Neural cell (in vitro differentiated cells): ENCODE measurements around the gene PSMD13. TPM values are rescaled to one million over a fixed set of nuclear protein-coding genes. Genes with fewer than 3 reads are reported as not detected.
"Not testable (repeated sequence)": the region's sequence is repeated elsewhere in the genome, so short reads cannot be mapped to it uniquely, and the experiment has no call there.

Source experiments
- H2AFZ ChIP-seq: fragments of 200-600, 300-800 bp; sonication (generic), shearing (Covaris generic); 2 replicates; pipeline ENCODE4 v1.6.0; 2014; ENCODE audit warnings: low read depth, mild to moderate bottlenecking, antibody characterized with exemption, low read length, moderate library complexity
- H3F3A ChIP-seq: fragments of 200-600 bp; shearing (Covaris generic); 2 replicates; pipeline ENCODE4 v1.6.1; 2016; ENCODE audit warnings: mild to moderate bottlenecking, moderate library complexity, mixed read lengths, antibody characterized with exemption, low read length; ENCODE audit not compliant: insufficient read depth, poor library complexity, severe bottlenecking
- H3K27ac ChIP-seq: fragments of 200-600, 300-800 bp; sonication (generic), shearing (Covaris generic); 2 replicates; pipeline ENCODE4 v1.5.1; 2014; ENCODE audit warnings: mild to moderate bottlenecking, low read length, moderate library complexity
- H3K27me3 ChIP-seq: fragments of 300-800, 200-600 bp; sonication (generic), shearing (Covaris generic); 2 replicates; pipeline ENCODE4 v1.6.0; 2014; ENCODE audit warnings: mild to moderate bottlenecking, low read depth, low read length, moderate library complexity; ENCODE audit not compliant: insufficient read depth
- H3K36me3 ChIP-seq: fragments of 300-800, 200-600 bp; sonication (generic), shearing (Covaris generic); 2 replicates; pipeline ENCODE4 v1.5.1; 2014; ENCODE audit warnings: mild to moderate bottlenecking, antibody characterized with exemption, low read length, moderate library complexity; ENCODE audit not compliant: insufficient read depth
- H3K4me2 ChIP-seq: fragments of 300-800, 200-600 bp; sonication (generic), shearing (Covaris generic); 2 replicates; pipeline ENCODE4 v1.6.0; 2014; ENCODE audit warnings: mild to moderate bottlenecking, low read length
- H3K4me3 ChIP-seq: fragments of 300-800, 200-600 bp; sonication (generic), shearing (Covaris generic); 2 replicates; pipeline ENCODE4 v1.5.1; 2014; ENCODE audit warnings: mild to moderate bottlenecking, low read length, moderate library complexity
- H3K79me2 ChIP-seq: fragments of 200-600 bp; shearing (Covaris generic); replicated peaks from 2 replicates; pipeline ENCODE4 v1.6.0; 2014; ENCODE audit warnings: mild to moderate bottlenecking, low read length, moderate library complexity; ENCODE audit not compliant: insufficient read depth
- H3K9ac ChIP-seq: fragments of 300-800, 200-600 bp; sonication (generic), shearing (Covaris generic); 2 replicates; pipeline ENCODE4 v1.6.1; 2016; ENCODE audit warnings: mild to moderate bottlenecking, low read length, mixed read lengths
- H3K9me2 ChIP-seq: fragments of 200-600 bp; shearing (Covaris generic); 2 replicates; pipeline ENCODE4 v1.6.1; 2016; ENCODE audit warnings: mild to moderate bottlenecking, low read length, mixed read lengths; ENCODE audit not compliant: insufficient read depth
- H3K9me3 ChIP-seq: fragments of 200-600, 300-800 bp; sonication (generic), shearing (Covaris generic); 2 replicates; pipeline ENCODE4 v1.6.1; 2016; ENCODE audit warnings: mild to moderate bottlenecking, mixed run types, low read length, moderate library complexity, mixed read lengths
- H4K20me1 ChIP-seq: fragments of 200-600 bp; shearing (Covaris generic); 2 replicates; pipeline ENCODE4 v1.6.1; 2016; ENCODE audit warnings: mild to moderate bottlenecking, mixed run types; ENCODE audit not compliant: insufficient read depth
- EP300 ChIP-seq: fragments of 450-650 bp; conservative IDR thresholded peaks from 2 replicates; pipeline ENCODE4 v1.6.1; 2014; ENCODE audit warnings: antibody characterized with exemption, mild to moderate bottlenecking, moderate library complexity; ENCODE audit not compliant: poor library complexity, severe bottlenecking
- EZH2 ChIP-seq: fragments of 200-600, 300-800 bp; shearing (Covaris generic), sonication (generic); IDR thresholded peaks from 2 replicates; pipeline ENCODE4 v1.6.1; 2014; ENCODE audit warnings: antibody characterized with exemption, low read length, borderline replicate concordance, mild to moderate bottlenecking; ENCODE audit not compliant: insufficient read depth, poor library complexity, severe bottlenecking
- MXI1 ChIP-seq: fragments of 450-650 bp; conservative IDR thresholded peaks from 2 replicates; pipeline ENCODE4 v1.6.1; 2014; ENCODE audit warnings: antibody characterized with exemption, mild to moderate bottlenecking; ENCODE audit not compliant: poor library complexity, severe bottlenecking
- POLR2AphosphoS5 ChIP-seq: IDR thresholded peaks from 2 replicates; pipeline ENCODE4 v1.6.1; 2012
- RAD21 ChIP-seq: fragments of 450-650 bp; conservative IDR thresholded peaks from 2 replicates; pipeline ENCODE4 v1.6.1; 2014; ENCODE audit warnings: antibody characterized with exemption, mild to moderate bottlenecking, moderate library complexity
- SMC3 ChIP-seq: fragments of 450-650 bp; conservative IDR thresholded peaks from 2 replicates; pipeline ENCODE4 v1.6.1; 2014; ENCODE audit warnings: antibody characterized with exemption, mild to moderate bottlenecking, moderate library complexity; ENCODE audit not compliant: poor library complexity
- TAF1 ChIP-seq: IDR thresholded peaks from 2 replicates; pipeline ENCODE4 v1.6.1; 2012; ENCODE audit warnings: low read depth
- polyA plus RNA-seq: library from polyadenylated mRNA; depleted of rRNA; stranded (reverse); fragments of >200 nt; gene quantifications from 2 replicates; pipeline ENCODE4 v1.2.3, GENCODE V29; 2014
- TF ChIP-seq, protein P1 (sequence below): fragments of 450-650 bp; IDR thresholded peaks from 2 replicates; pipeline ENCODE4 v1.5.1; 2014; ENCODE audit warnings: antibody characterized with exemption, mild to moderate bottlenecking, moderate library complexity; ENCODE audit not compliant: poor library complexity, severe bottlenecking
- TF ChIP-seq, protein P2 (sequence below): IDR thresholded peaks from 2 replicates; pipeline ENCODE4 v1.6.1; 2012; ENCODE audit warnings: borderline replicate concordance

Gene PSMD13
- polyA plus RNA-seq, 1 donor from 2014 or later: 183 TPM

- Histone ChIP-seq H3K4me2 (no peak overlapping the region), H4K20me1 (no peaks in the 10 kb centered on the region), H3K79me2 (no peaks in the 10 kb centered on the region), H2AFZ (no peak overlapping the region), H3K27me3 (no peaks in the 10 kb centered on the region), H3F3A (no peaks in the 10 kb centered on the region), H3K27ac (no peak overlapping the region), H3K9me2 (no peaks in the 10 kb centered on the region), H3K36me3 (no peaks in the 10 kb centered on the region), H3K4me3 (no peak overlapping the region), H3K9me3 (no peaks in the 10 kb centered on the region), H3K9ac (no peak overlapping the region)
- TF ChIP-seq EZH2: no peak
- TF ChIP-seq, protein P1, sequence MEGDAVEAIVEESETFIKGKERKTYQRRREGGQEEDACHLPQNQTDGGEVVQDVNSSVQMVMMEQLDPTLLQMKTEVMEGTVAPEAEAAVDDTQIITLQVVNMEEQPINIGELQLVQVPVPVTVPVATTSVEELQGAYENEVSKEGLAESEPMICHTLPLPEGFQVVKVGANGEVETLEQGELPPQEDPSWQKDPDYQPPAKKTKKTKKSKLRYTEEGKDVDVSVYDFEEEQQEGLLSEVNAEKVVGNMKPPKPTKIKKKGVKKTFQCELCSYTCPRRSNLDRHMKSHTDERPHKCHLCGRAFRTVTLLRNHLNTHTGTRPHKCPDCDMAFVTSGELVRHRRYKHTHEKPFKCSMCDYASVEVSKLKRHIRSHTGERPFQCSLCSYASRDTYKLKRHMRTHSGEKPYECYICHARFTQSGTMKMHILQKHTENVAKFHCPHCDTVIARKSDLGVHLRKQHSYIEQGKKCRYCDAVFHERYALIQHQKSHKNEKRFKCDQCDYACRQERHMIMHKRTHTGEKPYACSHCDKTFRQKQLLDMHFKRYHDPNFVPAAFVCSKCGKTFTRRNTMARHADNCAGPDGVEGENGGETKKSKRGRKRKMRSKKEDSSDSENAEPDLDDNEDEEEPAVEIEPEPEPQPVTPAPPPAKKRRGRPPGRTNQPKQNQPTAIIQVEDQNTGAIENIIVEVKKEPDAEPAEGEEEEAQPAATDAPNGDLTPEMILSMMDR: no peak
- TF ChIP-seq EP300: no peak
Measured at GRCh38 chr11:218815-219593, 17.8 kb upstream of the PSMD13 start.

DNA sequence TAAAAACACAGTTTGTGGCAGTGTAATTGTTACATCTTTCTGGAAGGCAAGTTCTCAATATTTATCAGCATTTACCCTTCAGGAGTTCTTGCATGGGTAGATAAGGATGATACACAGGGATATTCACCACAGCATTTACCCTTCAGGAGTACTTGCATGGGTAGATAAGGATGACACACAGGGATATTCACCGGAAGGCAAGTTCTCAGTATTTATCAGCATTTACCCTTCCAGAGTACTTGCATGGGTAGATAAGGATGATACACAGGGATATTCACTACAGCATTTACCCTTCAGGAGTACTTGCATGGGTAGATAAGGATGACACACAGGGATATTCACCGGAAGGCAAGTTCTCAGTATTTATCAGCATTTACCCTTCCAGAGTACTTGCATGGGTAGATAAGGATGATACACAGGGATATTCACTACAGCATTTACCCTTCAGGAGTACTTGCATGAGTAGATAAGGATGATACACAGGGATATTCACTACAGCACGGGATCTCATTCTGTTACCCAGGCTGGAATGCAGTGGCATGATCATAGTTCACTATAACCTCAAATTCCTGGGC, 16.0 kb upstream of the PSMD13 start:
- H3K4me3 ChIP-seq, H2AFZ ChIP-seq, H3K27ac ChIP-seq, H3K36me3 ChIP-seq, H4K20me1 ChIP-seq, H3K4me2 ChIP-seq, H3K9me3 ChIP-seq, H3K27me3 ChIP-seq, H3F3A ChIP-seq, H3K9me2 ChIP-seq, H3K79me2 ChIP-seq, H3K9ac ChIP-seq: not testable (repeated sequence)

DNA sequence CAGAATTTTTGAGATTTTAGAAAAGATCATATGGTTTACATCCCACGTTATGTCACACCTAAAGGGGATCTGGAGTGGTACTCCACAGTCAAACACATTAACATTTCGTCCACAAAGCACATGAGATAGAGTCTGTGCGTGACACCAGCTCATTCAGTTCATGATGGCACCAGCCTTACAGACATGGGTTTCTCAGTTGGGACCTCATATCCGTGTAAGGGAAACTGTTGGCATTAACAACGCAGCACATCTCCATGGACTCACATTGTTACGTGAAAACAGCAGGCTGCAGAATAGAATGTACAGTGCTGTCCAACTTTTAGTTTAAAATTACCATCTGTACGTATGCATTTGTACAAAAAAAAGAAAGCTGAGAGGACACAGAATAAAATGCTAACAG, 15.2 kb upstream of the PSMD13 start:
- Histone ChIP-seq H3K9ac (no peak overlapping the region), H2AFZ (no peak overlapping the region), H4K20me1 (no peaks in the 10 kb centered on the region), H3K79me2 (no peaks in the 10 kb centered on the region), H3K4me2 (no peak overlapping the region), H3F3A (no peaks in the 10 kb centered on the region), H3K27ac (no peak overlapping the region), H3K27me3 (no peaks in the 10 kb centered on the region), H3K36me3 (no peaks in the 10 kb centered on the region), H3K4me3 (no peak overlapping the region), H3K9me2 (no peaks in the 10 kb centered on the region), H3K9me3 (no peaks in the 10 kb centered on the region)
- TF ChIP-seq, protein P2, sequence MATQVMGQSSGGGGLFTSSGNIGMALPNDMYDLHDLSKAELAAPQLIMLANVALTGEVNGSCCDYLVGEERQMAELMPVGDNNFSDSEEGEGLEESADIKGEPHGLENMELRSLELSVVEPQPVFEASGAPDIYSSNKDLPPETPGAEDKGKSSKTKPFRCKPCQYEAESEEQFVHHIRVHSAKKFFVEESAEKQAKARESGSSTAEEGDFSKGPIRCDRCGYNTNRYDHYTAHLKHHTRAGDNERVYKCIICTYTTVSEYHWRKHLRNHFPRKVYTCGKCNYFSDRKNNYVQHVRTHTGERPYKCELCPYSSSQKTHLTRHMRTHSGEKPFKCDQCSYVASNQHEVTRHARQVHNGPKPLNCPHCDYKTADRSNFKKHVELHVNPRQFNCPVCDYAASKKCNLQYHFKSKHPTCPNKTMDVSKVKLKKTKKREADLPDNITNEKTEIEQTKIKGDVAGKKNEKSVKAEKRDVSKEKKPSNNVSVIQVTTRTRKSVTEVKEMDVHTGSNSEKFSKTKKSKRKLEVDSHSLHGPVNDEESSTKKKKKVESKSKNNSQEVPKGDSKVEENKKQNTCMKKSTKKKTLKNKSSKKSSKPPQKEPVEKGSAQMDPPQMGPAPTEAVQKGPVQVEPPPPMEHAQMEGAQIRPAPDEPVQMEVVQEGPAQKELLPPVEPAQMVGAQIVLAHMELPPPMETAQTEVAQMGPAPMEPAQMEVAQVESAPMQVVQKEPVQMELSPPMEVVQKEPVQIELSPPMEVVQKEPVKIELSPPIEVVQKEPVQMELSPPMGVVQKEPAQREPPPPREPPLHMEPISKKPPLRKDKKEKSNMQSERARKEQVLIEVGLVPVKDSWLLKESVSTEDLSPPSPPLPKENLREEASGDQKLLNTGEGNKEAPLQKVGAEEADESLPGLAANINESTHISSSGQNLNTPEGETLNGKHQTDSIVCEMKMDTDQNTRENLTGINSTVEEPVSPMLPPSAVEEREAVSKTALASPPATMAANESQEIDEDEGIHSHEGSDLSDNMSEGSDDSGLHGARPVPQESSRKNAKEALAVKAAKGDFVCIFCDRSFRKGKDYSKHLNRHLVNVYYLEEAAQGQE: no peak
- no peak for TF ChIP-seq MXI1
- TF ChIP-seq POLR2AphosphoS5: no peak
- TF ChIP-seq, protein P1: no peak
- no peak for TF ChIP-seq TAF1
- TF ChIP-seq EP300: no peak
- no peak for TF ChIP-seq EZH2
- no peak for TF ChIP-seq SMC3
- TF ChIP-seq RAD21: no peak
